Stomach (tissue), 9 donors: ENCODE results near the gene RASSF3. TPM values are rescaled to one million over a fixed set of nuclear protein-coding genes. Genes with fewer than 3 reads are reported as not detected.

Experiments used
- DNase-seq, 2 donors: peaks; one replicate each; pipeline versions ENCODE4 v3.0.0 to v3.0.0-alpha.2; 2013 to 2019
- H3K27ac ChIP-seq, 5 donors: fragments of 200-600 bp in 4 of 5; sonication (generic) in 4 of 5; one replicate each; pipeline ENCODE4 v1.5.1; 2013 to 2019; ENCODE audit warnings: mild to moderate bottlenecking in 1 of 5, moderate library complexity in 1 of 5
- H3K27me3 ChIP-seq, 3 donors: fragments of 200-600 bp; sonication (generic); one replicate each; pipeline ENCODE4 v1.5.1; 2017 to 2019; ENCODE audit warnings: mixed run types in 1 of 3
- H3K36me3 ChIP-seq, 4 donors: fragments of 200-600 bp; sonication (generic); 1 replicate in 3 of 4; 2 replicates in 1 of 4; pipeline ENCODE4 v1.5.1; 2016 to 2019
- H3K4me1 ChIP-seq, 4 donors: fragments of 200-600 bp; sonication (generic); one replicate each; pipeline ENCODE4 v1.5.1; 2016 to 2019
- H3K4me3 ChIP-seq, 4 donors: fragments of 200-600 bp; sonication (generic) in 3 of 4; one replicate each; pipeline ENCODE4 v1.5.1; 2016 to 2019; ENCODE audit warnings: mild to moderate bottlenecking in 1 of 4
- H3K9me3 ChIP-seq, 4 donors: fragments of 200-600 bp; sonication (generic); one replicate each; pipeline ENCODE4 v1.5.1; 2016 to 2019
- EP300 ChIP-seq: sonication (generic); formaldehyde crosslinking; IDR thresholded peaks from one replicate; pipeline ENCODE4 v1.6.1; 2017; ENCODE audit warnings: antibody characterized with exemption
- POLR2A ChIP-seq, 4 donors: fragments of 450-650 bp; IDR thresholded peaks; one replicate each; pipeline ENCODE4 v1.6.1; 2016; ENCODE audit warnings: antibody characterized with exemption in 4 of 4, control low read depth in 2 of 4, mild to moderate bottlenecking in 1 of 4, moderate library complexity in 1 of 4
- POLR2AphosphoS5 ChIP-seq, 3 donors: sonication (generic); formaldehyde crosslinking; IDR thresholded peaks; one replicate each; pipeline ENCODE4 v1.6.1; 2016; ENCODE audit warnings: antibody characterized with exemption in 3 of 3
- WGBS, 5 donors: extraction: QIAGEN DNeasy Blood & Tissue Kit in 3 of 5; methylation state at CpG; one replicate each; pipeline versions ENCODE4 v1.1.5 to v1.1.7; 2013 to 2018; 5-methylcytosine and 5-hydroxymethylcytosine counted together
- intact Hi-C: fragments of 100-400 bp; cut with DNase I; formaldehyde crosslinking; loops from one replicate; pipeline ENCODE4 v1.15.1; 2023; ENCODE audit warnings: low total_unique reads
- polyA plus RNA-seq, 3 donors: library from polyadenylated mRNA; stranded (reverse); fragments of 200-250 nt; gene quantifications; one replicate each; pipeline ENCODE4 v1.2.3, GENCODE V29; 2013
- total RNA-seq, 5 donors: library from RNA; depleted of rRNA; stranded (reverse); fragments of >200 nt; gene quantifications; one replicate each; pipeline versions ENCODE4 v1.1.0 to v1.2.3, GENCODE V29; 2014 to 2016
- TF ChIP-seq, protein P1 (sequence below), 7 experiments: fragments of 450-650 bp in 4 of 7; fragments of 200-600 bp in 3 of 7; sonication (generic) in 3 of 7; IDR thresholded peaks; one replicate each; pipeline ENCODE4 v1.5.1; 2016 to 2019; ENCODE audit warnings: antibody characterized with exemption in 7 of 7, control low read depth in 2 of 7, mild to moderate bottlenecking in 1 of 7
- donor health status: healthy with polysubstance abuse.
- donor health status: Bipolar disorder and iron deficiency.
- donor health status: healthy.

RASSF3 gene
- total and polyA plus RNA-seq, 8 donors = 29.3 to 109 (median 54.8) TPM

DNA sequence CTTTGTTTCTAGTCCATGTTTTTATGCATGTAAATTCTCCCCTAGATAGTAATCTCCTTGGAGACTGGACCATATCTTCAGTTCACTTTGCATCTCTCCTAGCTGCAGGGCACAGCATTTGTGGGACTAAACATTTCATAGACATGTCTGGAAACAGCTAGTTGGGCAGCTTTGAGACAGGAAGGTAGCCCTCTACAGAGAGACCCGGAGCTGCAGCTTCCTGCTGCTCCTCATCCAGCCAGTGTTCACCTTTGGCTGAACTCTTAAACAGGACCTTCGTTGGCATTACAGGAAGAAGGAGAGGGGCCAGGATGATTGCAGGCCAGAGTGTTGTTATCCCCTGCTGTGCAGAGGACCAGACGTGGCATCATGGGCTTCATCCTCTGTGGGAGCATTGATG, 96.0 kb downstream of the RASSF3 start:
- intact Hi-C loops = no loop called here
- Histone ChIP-seq H3K36me3 (no peaks in the 10 kb centered on the region), H3K4me3 (no peak overlapping the region), H3K27ac (no peak overlapping the region), H3K9me3 (no peaks in the 10 kb centered on the region), H3K4me1 (peaks cover 0 to 20% (median under 1%) of the 10 kb centered on the region in 4 donors), H3K27me3 (no peaks in the 10 kb centered on the region)
- DNase-seq = no peak
- TF ChIP-seq POLR2AphosphoS5 (IDR thresholded peaks at IDR 0.05) (no peak), EP300 (no peak), POLR2A (IDR thresholded peaks at IDR 0.05) (no peak)
- TF ChIP-seq, protein P1, sequence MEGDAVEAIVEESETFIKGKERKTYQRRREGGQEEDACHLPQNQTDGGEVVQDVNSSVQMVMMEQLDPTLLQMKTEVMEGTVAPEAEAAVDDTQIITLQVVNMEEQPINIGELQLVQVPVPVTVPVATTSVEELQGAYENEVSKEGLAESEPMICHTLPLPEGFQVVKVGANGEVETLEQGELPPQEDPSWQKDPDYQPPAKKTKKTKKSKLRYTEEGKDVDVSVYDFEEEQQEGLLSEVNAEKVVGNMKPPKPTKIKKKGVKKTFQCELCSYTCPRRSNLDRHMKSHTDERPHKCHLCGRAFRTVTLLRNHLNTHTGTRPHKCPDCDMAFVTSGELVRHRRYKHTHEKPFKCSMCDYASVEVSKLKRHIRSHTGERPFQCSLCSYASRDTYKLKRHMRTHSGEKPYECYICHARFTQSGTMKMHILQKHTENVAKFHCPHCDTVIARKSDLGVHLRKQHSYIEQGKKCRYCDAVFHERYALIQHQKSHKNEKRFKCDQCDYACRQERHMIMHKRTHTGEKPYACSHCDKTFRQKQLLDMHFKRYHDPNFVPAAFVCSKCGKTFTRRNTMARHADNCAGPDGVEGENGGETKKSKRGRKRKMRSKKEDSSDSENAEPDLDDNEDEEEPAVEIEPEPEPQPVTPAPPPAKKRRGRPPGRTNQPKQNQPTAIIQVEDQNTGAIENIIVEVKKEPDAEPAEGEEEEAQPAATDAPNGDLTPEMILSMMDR (IDR thresholded peaks at IDR 0.05) = no peak
- 32 to 54% (median 46%) methylated on average over 2 to 3 of the region's 3 CpGs for WGBS, 5 donors

DNA sequence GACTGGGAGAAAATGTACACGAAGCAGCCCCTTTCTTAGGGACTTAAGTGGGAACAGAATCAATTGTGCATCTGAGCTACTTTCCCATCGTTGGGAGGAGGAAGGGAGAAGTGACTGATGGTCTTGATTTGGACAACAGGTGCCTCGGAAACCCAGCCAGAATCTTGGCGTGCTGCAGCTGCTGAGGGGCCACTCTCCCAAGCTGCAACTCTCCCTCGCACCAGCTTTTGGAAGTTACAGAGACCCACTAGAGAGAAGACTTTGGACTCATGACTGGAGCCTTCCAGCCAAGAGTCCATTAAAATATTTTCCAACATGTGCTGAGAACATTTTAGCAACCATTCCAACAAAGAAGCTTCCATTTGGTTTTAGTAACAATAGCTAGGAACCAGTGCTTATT, 96.6 kb downstream of the RASSF3 start:
- no peak overlapping the region for H3K4me3 ChIP-seq
- H3K4me1 ChIP-seq = peaks cover 0 to 16% (median 0%) of the 10 kb centered on the region in 4 donors
- H3K36me3 ChIP-seq = no peaks in the 10 kb centered on the region
- TF ChIP-seq POLR2AphosphoS5 (IDR thresholded peaks at IDR 0.05) (no peak), POLR2A (IDR thresholded peaks at IDR 0.05) (no peak), EP300 (no peak)
- TF ChIP-seq, protein P1 (IDR thresholded peaks at IDR 0.05) = no peak
- no peaks in the 10 kb centered on the region for H3K9me3 ChIP-seq
- no peaks in the 10 kb centered on the region for H3K27me3 ChIP-seq
- WGBS, 5 donors = 69 to 80% (median 77%) methylated on average over 5 of the region's 5 CpGs
- intact Hi-C loops = no loop called here
- peak in 1 of 2 donors; percentile 65 for DNase-seq
- no peak overlapping the region for H3K27ac ChIP-seq

DNA sequence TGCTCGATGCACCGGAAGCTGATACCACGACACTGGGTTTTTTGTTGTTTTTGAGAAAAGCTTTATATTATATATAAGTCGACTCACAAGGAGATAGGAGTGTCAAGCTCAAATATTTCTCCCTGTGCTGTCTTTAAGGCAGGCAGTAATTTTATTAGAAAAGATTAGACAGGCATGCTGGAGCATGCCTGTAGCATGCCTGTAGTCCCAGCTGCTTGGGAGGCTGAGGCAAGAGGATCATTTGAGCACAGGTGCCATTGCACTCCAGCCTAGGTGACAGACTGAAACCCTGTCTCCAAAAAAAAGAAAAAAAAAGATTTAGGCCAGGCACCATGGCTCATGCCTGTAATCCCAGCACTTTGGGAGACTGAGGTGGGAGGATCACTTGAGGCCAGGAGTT, 97.1 kb downstream of the RASSF3 start:
- H3K27me3 ChIP-seq = no peaks in the 10 kb centered on the region
- H3K36me3 ChIP-seq = no peaks in the 10 kb centered on the region
- H3K9me3 ChIP-seq = no peaks in the 10 kb centered on the region
- H3K4me1 ChIP-seq = peaks cover 0 to 16% (median 0%) of the 10 kb centered on the region in 4 donors
- intact Hi-C loops = no loop called here
- WGBS, 5 donors = 84 to 92% (median 88%) methylated on average over 4 of the region's 4 CpGs
- TF ChIP-seq POLR2AphosphoS5 (IDR thresholded peaks at IDR 0.05) (no peak), POLR2A (IDR thresholded peaks at IDR 0.05) (no peak), EP300 (no peak)
- TF ChIP-seq, protein P1 (IDR thresholded peaks at IDR 0.05) = no peak
- no peak overlapping the region for H3K27ac ChIP-seq
- H3K4me3 ChIP-seq = no peak overlapping the region
- DNase-seq = no peak

DNA sequence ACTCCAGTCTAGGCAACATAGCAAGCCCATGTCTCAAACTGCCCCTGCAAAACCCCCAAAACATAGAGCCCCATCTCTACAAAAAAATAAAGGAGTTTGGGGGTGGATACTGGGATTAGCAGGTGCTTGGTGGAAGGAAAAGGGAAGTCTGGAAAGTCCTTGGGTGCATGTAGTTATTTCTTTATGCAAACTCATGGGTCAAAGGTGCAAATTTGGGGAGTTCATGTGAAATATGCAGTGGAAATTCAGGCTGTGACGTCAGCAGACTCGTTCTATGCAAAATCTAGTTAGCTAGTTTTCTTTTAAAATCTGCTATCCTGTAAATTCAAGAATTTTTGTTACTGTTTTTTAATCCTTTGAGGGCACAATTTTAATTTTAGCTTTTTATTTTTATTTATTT, 97.6 kb downstream of the RASSF3 start:
- Histone ChIP-seq H3K36me3 (peaks cover 0 to 1% (median 0%) of the 10 kb centered on the region in 4 donors), H3K4me3 (no peak overlapping the region), H3K4me1 (peaks cover 0 to 16% (median 2%) of the 10 kb centered on the region in 4 donors), H3K27ac (no peak overlapping the region), H3K9me3 (no peaks in the 10 kb centered on the region), H3K27me3 (no peaks in the 10 kb centered on the region)
- intact Hi-C loops = no loop called here
- TF ChIP-seq EP300 (no peak), POLR2A (IDR thresholded peaks at IDR 0.05) (no peak), POLR2AphosphoS5 (IDR thresholded peaks at IDR 0.05) (no peak)
- TF ChIP-seq, protein P1 (IDR thresholded peaks at IDR 0.05) = no peak
- no peak for DNase-seq
- WGBS, 5 donors = 91 to 97% (median 93%) methylated on average over 2 of the region's 2 CpGs
